Astrocyte of the spinal cord (primary cell): ENCODE data around the gene LBHD2.

Experiments
- DNase-seq: peaks from one replicate; pipeline ENCODE4 v3.0.0; 2011; ENCODE audit warnings: low read depth, low spot score
- H3K4me3 ChIP-seq: 2 replicates; pipeline ENCODE4 v1.5.1; 2011; ENCODE audit warnings: low read depth, mild to moderate bottlenecking, low read length, moderate library complexity
- in situ Hi-C: cut with HindIII; loops from 2 replicates; pipeline ENCODE4 v1.10.0; 2017; ENCODE audit warnings: low sequenced_read_pairs
- TF ChIP-seq, protein P1 (sequence below): IDR thresholded peaks from 2 replicates; pipeline ENCODE4 v1.5.1; 2012; ENCODE audit warnings: low read depth, mild to moderate bottlenecking, low read length, inconsistent platforms

Gene LBHD2

DNA sequence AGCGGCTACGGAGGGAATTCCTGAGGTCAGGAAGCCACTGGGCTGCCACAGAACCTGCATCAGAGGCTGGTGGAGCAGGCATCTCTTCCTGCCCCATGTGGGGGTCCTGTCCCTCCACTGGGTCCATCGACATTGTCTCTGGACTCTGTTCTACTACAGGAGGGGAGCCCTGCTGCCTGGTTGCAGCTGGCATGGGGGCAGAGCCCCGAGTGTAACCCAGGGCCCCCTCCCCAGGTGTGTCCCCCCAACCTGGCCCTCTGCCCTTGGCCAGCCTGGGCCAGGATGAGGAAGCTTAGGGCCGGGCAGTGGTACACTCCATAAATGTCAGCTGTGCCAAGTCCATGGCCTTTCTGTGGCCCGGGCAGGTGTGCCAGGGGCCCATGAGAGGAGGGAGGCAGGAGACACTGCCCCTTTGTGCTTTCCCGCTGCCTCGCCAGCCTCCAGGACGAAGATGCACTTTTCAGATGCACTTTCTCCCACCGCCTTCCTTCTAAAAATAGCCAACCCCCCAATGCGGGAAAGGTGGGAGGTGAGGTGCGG is 6.5 kb downstream of the LBHD2 start:
- DNase-seq: no peak
- H3K4me3 ChIP-seq: no peak overlapping the region
- TF ChIP-seq, protein P1, sequence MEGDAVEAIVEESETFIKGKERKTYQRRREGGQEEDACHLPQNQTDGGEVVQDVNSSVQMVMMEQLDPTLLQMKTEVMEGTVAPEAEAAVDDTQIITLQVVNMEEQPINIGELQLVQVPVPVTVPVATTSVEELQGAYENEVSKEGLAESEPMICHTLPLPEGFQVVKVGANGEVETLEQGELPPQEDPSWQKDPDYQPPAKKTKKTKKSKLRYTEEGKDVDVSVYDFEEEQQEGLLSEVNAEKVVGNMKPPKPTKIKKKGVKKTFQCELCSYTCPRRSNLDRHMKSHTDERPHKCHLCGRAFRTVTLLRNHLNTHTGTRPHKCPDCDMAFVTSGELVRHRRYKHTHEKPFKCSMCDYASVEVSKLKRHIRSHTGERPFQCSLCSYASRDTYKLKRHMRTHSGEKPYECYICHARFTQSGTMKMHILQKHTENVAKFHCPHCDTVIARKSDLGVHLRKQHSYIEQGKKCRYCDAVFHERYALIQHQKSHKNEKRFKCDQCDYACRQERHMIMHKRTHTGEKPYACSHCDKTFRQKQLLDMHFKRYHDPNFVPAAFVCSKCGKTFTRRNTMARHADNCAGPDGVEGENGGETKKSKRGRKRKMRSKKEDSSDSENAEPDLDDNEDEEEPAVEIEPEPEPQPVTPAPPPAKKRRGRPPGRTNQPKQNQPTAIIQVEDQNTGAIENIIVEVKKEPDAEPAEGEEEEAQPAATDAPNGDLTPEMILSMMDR: no peak
- in situ Hi-C loops: no loop called here

DNA sequence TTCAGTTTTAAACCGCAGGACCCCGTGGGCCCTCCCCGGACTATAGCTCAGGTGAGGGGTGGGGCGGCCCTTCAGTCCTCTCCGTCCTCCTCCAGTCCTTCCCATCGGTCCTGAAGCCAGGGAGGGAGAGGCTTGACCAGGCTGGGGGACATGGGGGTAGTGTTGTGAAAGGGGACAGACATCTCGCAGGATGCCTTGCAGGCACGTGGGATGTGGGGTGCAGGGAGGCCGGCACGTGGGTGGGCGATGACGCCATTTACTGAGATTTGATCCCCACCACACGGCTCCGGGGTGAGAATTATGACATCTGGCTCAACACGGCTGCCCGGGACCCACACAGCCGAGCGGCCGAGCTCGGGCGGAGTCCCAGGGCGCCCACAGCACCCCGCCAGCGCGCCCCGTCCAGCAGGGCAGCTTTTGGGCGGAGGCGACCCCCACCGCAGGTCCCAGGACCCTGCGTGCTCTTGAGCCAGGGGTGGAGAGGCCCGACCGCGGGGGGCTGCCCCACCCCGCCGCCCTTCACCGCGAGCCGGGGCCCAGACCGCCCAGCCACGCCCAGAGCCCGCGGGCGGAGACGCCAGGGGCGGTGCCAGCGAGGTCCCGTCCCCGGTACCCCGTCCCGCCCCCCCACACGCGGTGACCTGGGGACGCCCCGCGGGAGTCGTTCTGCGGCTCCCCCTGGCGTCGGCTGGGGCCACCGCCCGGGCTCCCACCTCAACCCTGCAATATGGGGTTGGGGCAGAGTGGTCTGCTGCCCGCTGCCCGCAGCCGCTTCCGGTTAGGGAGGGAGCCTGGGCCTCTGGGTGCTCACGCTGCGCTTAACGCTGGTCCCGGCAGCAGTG is 7.3 kb downstream of the LBHD2 start:
- no peak for DNase-seq
- peak overlapping the region; percentile 15 for H3K4me3 ChIP-seq
- TF ChIP-seq, protein P1: peak; percentile 44
- in situ Hi-C loops: no loop called here

DNA sequence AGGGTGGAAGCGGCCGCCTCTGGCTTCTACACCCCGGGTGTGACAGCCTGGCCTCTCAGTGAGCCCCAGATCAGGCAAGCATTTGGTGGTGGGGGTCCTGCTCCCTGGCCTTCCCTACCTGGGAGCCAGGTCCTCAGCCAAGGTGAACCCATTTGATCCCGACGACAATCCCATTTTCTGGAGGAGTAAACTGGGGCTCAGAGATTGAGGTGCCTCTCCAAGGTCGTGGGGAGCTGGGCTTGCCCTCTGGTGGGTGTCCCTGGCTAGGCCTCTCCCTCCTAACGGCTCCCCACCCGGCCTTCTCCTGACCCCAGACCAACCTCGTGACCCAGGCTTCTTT is 7.8 kb downstream of the LBHD2 start:
- no peak overlapping the region for H3K4me3 ChIP-seq
- DNase-seq: no peak
- in situ Hi-C loops: no loop called here
- TF ChIP-seq, protein P1: no peak

DNA sequence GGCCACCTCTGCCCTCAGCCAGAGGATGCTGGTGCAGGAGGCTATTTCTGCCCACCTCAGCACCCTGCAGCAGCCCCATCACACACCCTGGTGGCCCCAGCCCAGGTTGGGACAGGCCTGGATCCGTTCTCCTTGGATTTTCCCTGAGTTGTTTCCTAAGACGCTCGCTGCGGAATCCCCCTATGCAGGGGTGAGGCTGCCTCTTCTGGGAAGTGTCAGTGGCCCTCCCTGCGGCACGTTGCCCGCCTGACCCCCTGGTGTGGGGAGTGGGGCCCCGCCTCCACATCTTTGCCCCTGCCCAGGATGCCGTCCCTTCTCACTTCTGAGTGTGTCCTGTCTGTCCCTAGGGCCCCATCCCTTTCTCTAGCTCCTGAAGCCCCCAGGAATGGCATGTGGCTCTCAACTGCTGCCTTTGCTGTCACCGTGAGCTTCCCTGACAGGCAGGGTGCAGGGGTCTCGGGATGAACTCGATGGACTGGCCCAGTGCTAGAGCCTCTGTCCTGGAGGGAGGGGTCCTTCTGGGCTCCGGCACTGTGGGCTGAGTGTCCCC is 9.9 kb downstream of the LBHD2 start:
- in situ Hi-C loops: no loop called here

DNA sequence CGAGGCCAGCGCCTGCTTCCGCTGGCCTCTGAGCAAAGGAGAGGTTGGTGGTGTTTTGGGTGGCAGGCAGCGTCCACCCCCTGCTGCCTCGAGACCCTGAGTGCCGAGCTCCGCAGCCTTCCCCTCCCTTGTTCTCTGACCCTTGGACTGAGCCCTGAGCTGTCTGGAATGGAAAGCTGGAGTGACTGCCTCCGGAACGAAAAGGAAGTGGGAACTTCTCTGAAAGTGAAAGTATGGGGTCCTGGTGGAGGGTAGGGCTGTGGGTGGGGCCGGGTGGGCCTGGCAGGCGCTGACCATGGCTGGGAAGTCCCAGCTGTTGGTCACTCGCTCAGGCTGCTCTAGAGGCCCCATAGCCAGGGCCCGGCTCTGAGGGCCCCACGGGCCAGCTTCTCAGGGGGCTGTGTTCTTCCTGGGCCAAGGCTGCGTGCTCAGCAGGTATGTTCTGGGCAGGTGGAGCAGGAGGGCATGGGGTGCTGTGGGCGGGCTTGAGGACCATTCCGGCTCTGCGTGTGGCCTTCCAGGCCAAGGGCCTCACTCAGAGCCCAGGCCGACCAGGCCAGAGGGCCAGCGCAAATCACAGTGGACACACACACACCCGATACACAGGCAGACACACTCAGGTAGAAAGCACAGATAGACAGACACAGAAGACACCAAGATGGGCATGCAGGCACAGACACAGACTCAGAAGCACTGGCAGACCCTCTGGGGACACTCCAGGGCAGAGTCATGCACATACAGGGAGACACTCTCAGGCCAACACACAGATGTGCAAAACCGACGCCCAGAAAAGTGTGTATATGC is 10.6 kb downstream of the LBHD2 start, which contains the start of gene EXOC3L4:
Gene EXOC3L4 (plus strand): TSS at position 320 of the 804 bp plus-strand sequence. CDS start 5,495 bp downstream, outside the sequence.
- no peak within 1 kb of the TSS for H3K4me3 ChIP-seq
- in situ Hi-C loops: no loop called here

More for the DNA sequence above, 9.9 kb downstream of the LBHD2 start:
- TF ChIP-seq, protein P1: no peak
- no peak overlapping the region for H3K4me3 ChIP-seq
- no peak for DNase-seq

DNA sequence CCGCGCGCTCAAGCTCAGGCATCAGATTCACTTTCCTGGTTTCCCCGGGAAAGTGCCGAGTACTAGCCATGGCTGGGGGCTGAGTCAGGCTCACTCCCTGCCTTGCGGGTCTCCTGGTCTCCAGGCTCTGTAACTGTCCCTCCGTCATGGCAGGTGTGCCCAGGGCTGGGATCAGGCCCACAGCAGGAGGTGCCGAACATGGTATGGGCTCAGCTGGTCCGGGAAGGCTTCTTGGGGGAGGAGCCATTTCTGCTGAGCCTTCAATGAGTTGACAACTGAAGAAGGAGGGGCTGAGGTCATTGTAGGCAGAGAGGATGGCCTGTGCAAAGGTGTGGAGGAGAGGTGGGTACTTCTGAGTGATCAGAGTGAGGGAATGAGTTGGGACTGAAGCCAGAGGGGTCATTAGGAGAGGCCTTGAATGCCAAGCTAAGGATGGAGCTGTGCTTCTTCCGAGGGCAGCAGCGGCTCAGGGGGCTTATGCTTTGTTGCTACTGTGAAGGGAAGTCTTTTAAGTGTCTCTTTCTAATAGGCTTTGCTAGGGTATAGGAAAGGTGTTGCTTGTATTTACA is 11.3 kb downstream of the LBHD2 start:
- in situ Hi-C loops: no loop called here
- no peak for DNase-seq
- no peak overlapping the region for H3K4me3 ChIP-seq
- TF ChIP-seq, protein P1: no peak

More for the DNA sequence above, 10.6 kb downstream of the LBHD2 start, which contains the start of gene EXOC3L4:
- DNase-seq: no peak
- TF ChIP-seq, protein P1: no peak
